Naive B cell (primary cell): ENCODE data around the gene EXOC3. TPM values are rescaled to one million over a fixed set of nuclear protein-coding genes. Genes with fewer than 3 reads are reported as not detected.
"Not testable (repeated sequence)": the region's sequence is repeated elsewhere in the genome, so short reads cannot be mapped to it uniquely, and the experiment has no call there.

Experiments used
- ATAC-seq, 2 donors: fragments of 150-1000 bp; cut with Tn5 transposase; 2 replicates each; pipeline ENCODE4 v1.10.0; 2021; ENCODE audit warnings: low read depth in 2 of 2, mild to moderate bottlenecking in 2 of 2, moderate library complexity in 2 of 2
- DNase-seq: peaks from one replicate; pipeline ENCODE4 v3.0.0; 2022
- H3K27ac Mint-ChIP-seq, 6 donors: one replicate each; pipeline ENCODE4 v1.8.0; 2020 to 2022; ENCODE audit warnings: mild to moderate bottlenecking in 6 of 6, mixed read lengths in 6 of 6, moderate library complexity in 5 of 6, inconsistent platforms in 2 of 6
- H3K27me3 Mint-ChIP-seq, 3 donors: one replicate each; pipeline ENCODE4 v1.8.0; 2021 to 2022; ENCODE audit warnings: mixed read lengths in 3 of 3, mild to moderate bottlenecking in 1 of 3
- H3K36me3 Mint-ChIP-seq, 2 donors: one replicate each; pipeline ENCODE4 v1.8.0; 2020 to 2022; ENCODE audit warnings: mixed read lengths in 2 of 2, inconsistent platforms in 1 of 2, mild to moderate bottlenecking in 1 of 2
- H3K4me1 Mint-ChIP-seq, 3 donors: one replicate each; pipeline ENCODE4 v1.8.0; 2020 to 2022; ENCODE audit warnings: mixed read lengths in 3 of 3, inconsistent platforms in 1 of 3, mild to moderate bottlenecking in 1 of 3, moderate library complexity in 1 of 3
- H3K4me3 Mint-ChIP-seq, 8 donors: one replicate each; pipeline ENCODE4 v1.8.0; 2020 to 2022; ENCODE audit warnings: mild to moderate bottlenecking in 8 of 8, mixed read lengths in 8 of 8, moderate library complexity in 8 of 8, inconsistent platforms in 2 of 8
- H3K9me3 Mint-ChIP-seq, 7 donors: one replicate each; pipeline ENCODE4 v1.8.0; 2020 to 2022; ENCODE audit warnings: mixed read lengths in 7 of 7, mild to moderate bottlenecking in 5 of 7, inconsistent platforms in 2 of 7, moderate library complexity in 1 of 7
- polyA plus RNA-seq, 6 donors: library from polyadenylated mRNA; unstranded; fragments of 300-500 nt; fragmentation: Illumina TruSeq; gene quantifications; one replicate each; pipeline ENCODE4 v1.2.3, GENCODE V29; 2021; ENCODE audit warnings: low read depth in 6 of 6

The EXOC3 gene
- polyA plus RNA-seq, 6 donors from 2014 or later = 18.8 to 36.1 (median 22.9) TPM

DNA sequence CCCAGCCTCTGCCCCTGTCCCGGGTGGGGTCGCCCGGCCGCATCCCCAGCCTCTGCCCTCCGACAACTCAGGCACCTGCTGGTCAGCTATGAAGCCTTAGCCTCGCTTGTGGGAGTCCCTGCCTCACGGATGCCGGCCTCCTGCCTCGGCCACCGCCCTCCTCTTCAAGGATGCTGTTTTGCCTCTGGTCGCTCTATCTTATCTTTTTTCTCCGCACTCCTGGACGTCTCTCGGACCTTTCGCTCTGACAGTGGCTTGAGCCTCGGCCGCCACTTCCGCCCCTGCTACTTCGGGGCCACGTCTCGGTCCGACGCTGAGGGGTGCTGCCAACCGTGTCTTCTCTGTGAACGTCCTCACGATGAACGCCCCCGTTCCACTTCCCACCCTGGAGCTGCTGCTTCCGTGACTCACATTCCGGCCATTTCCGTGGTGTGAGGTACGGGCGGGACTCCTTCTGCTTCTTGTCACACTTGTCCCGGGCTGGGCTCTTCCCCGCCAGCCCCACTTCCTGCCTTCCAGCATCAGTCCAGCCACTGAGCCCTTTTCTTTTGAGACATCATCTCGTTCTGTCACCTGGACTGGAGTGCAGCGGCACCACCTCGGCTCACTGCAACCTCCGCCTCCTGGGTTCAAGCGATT, 55.0 kb downstream of the EXOC3 start:
- Mint-ChIP-seq H3K9me3 (peaks cover 0 to 3% (median 0%) of the 10 kb centered on the region in 7 donors), H3K4me1 (peaks cover 4 to 21% (median 7%) of the 10 kb centered on the region in 3 donors), H3K4me3 (peak overlapping the region in 1 of 8 donors; percentile 60), H3K27me3 (peaks cover 12 to 81% (median 28%) of the 10 kb centered on the region in 3 donors), H3K36me3 (peaks cover 0 to 4% of the 10 kb centered on the region in 2 donors), H3K27ac (peak overlapping the region in 1 of 6 donors; percentile 20)
- no peak for ATAC-seq
- DNase-seq = no peak

DNA sequence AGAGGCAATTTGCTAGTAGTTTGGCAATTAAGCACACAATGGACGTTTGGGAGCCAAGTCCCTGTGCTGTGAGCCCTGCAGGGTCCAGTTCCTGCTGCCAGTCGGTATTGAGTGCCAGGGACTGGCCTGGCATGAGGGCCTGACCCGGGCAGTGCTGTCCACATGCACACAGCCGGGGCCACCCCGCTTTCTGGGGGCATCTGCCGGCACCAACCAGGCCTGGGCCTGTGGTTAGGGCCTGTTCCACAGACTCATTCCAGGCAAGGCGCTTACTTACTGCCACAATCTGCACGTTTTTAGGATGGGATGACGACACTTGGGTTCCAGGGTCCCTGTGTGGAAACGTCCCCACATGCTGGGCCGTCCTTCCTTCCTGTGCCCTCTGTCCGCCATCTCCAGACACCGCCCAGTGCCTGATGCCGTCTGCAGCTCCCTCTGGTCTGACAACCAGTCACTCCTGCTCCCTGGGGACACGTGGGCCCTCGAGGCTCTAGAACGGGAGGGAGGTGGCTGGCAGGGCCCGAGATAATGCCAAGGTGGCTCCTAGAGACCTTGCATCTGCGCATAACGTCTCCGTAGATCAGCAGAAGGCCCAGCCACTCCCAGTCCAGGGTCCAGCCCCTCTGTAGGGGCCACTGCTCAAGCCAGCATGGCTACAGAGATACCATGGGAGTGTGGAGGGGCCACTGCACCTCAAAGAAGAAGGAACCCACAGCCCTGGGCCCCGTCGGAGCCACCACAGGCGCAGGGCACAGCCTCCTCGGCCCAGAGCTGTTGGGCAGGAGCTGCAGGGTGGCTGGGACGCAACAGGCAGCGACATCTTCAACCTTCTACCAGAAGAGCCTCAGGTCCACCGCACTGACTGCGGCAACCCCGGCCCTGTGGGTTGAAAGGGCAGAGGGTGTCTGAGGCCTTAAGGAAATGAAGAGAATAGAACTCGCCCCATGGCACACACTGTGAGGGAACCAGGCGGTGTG, 56.5 kb downstream of the EXOC3 start:
- Mint-ChIP-seq H3K27ac (no peak overlapping the region), H3K9me3 (peaks cover 0 to 4% (median 2%) of the 10 kb centered on the region in 7 donors), H3K4me1 (peaks cover 4 to 21% (median 7%) of the 10 kb centered on the region in 3 donors), H3K4me3 (no peak overlapping the region), H3K36me3 (peaks cover 0 to 7% of the 10 kb centered on the region in 2 donors), H3K27me3 (peaks cover 23 to 82% (median 41%) of the 10 kb centered on the region in 3 donors)
- ATAC-seq (no peak), DNase-seq (no peak)

DNA sequence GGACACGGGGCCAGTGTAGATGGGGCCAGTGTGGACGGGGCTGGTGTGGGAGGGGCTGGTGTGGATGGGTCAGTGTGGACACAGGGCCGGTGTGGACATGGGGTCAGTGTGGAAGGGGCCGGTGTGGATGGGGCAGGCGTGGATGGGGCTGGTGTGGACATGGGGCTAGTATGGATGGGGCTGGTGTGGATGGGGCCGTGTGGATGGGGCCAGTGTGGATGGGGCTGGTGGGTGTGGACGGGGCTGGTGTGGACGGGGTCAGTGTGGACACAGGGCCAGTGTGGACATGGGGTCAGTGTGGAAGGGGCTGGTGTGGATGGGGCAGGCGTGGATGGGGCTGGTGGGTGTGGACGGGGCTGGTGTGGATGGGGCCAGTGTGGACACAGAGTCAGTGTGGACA, 57.5 kb downstream of the EXOC3 start:
- ATAC-seq (no peak), DNase-seq (no peak)
- Mint-ChIP-seq H3K36me3 (peaks cover 0 to 7% of the 10 kb centered on the region in 2 donors), H3K9me3 (peaks cover 0 to 4% (median 2%) of the 10 kb centered on the region in 7 donors), H3K27ac (peak overlapping the region in 1 of 6 donors; percentile 72), H3K27me3 (peaks cover 23 to 82% (median 41%) of the 10 kb centered on the region in 3 donors), H3K4me1 (peaks cover 4 to 21% (median 7%) of the 10 kb centered on the region in 3 donors), H3K4me3 (no peak overlapping the region)

DNA sequence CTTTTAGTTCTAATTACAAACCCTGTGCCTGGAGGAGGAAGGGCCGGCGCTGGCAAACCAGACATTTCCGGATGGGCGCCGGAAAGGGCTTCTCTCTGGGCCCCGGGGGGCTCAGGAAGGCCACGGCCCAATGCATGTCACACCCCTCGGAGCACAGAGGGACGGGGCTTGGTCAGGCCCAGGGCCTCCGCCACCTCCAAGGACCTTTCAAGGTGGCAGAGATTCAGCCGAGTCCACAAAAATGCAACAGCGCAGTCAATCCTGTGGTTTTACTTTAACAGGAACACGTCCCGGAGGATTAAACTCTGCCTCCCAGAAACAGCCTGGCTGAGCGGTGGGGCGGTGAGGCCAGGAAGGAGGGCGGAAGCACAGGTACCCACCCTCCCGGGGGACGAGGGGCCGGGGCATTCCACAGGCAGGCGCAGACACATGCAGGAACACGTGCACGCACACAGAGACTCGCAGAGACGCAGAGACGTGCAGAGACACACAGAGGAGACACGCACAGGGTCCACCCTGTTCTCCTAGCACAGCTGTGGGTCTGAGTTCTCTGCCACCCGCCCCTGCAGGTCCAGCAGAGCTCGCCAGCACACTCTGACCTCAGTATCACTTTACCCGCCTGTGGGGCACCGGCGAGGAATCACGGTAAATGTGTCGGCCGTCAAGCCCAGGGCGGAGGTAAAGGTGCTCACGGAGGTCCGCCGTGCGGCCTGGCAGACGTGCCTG, 58.3 kb downstream of the EXOC3 start:
- no peak overlapping the region for H3K27ac Mint-ChIP-seq
- DNase-seq (no peak), ATAC-seq (no peak)
- H3K36me3 Mint-ChIP-seq = peaks cover 0 to 7% of the 10 kb centered on the region in 2 donors
- peaks cover 4 to 21% (median 7%) of the 10 kb centered on the region in 3 donors for H3K4me1 Mint-ChIP-seq
- H3K4me3 Mint-ChIP-seq = peak overlapping the region in 3 of 8 donors; percentile 16 to 63 (median 27)
- H3K27me3 Mint-ChIP-seq = peaks cover 23 to 79% (median 41%) of the 10 kb centered on the region in 3 donors
- H3K9me3 Mint-ChIP-seq = peaks cover 0 to 4% (median 2%) of the 10 kb centered on the region in 7 donors

DNA sequence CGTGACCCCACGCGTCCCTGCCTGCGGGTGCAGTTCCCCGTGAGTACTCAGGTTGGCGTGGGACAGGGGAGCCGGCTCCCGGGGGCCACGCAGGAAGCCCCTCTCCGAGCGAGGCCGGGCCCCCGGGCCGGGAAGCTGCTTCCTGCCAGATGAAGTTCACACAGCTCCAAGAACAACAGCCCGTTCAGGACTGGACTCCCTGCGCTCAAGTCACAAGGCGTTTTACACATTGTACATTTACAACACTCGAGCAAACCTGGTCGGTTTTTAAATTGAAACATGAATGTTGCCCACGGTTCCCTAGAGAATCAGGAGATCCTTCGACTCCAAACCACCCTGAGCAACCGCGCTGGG, 58.8 kb downstream of the EXOC3 start:
- peak overlapping the region in 1 of 8 donors; percentile 57 for H3K4me3 Mint-ChIP-seq

DNA sequence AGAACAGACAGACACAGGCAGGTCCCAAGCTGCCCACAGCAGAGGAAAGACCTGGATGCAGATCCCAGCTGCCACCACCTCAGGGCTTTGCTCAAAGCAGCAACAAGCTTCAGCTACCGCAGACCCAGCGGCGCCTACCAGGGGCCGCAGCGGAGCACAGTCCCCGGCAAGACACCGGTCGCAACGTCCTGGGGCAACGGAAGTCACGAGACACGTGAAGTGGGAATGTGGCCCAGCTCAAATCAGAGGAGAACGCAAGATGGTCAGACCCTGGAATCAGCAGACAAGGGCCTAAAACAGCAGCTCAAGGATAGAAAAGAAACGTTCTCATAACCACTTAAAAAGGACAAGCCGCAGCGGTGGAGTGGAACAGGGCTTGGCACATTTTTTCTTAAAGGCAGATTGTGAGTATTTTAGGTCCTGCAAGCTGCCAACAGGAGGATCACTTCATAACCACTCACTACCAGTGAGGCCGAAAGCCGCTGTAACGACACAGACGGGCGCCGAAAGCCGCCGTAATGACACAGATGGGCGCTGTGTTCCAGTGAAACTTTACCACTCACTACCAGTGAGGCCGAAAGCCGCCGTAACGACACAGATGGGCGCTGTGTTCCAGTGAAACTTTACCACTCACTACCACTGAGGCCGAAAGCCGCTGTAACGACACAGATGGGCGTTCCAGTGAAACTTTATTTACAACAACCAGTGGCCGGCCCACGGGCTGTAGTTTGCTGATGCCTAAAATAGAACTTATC, 59.5 kb downstream of the EXOC3 start:
- no peak for DNase-seq
- Mint-ChIP-seq H3K36me3 (peaks cover 0 to 7% of the 10 kb centered on the region in 2 donors), H3K4me1 (peaks cover 4 to 21% (median 7%) of the 10 kb centered on the region in 3 donors), H3K27me3 (peaks cover 23 to 71% (median 41%) of the 10 kb centered on the region in 3 donors), H3K9me3 (peaks cover 0 to 4% (median 2%) of the 10 kb centered on the region in 7 donors), H3K4me3 (no peak overlapping the region), H3K27ac (peak overlapping the region in 1 of 6 donors; percentile 27)
- no peak for ATAC-seq

More for the DNA sequence above, 58.8 kb downstream of the EXOC3 start:
- no peak for DNase-seq
- peaks cover 23 to 76% (median 41%) of the 10 kb centered on the region in 3 donors for H3K27me3 Mint-ChIP-seq
- peaks cover 0 to 4% (median 2%) of the 10 kb centered on the region in 7 donors for H3K9me3 Mint-ChIP-seq
- peak overlapping the region in 1 of 6 donors; percentile 15 for H3K27ac Mint-ChIP-seq
- H3K36me3 Mint-ChIP-seq = peaks cover 0 to 7% of the 10 kb centered on the region in 2 donors
- no peak for ATAC-seq
- peaks cover 4 to 21% (median 7%) of the 10 kb centered on the region in 3 donors for H3K4me1 Mint-ChIP-seq

DNA sequence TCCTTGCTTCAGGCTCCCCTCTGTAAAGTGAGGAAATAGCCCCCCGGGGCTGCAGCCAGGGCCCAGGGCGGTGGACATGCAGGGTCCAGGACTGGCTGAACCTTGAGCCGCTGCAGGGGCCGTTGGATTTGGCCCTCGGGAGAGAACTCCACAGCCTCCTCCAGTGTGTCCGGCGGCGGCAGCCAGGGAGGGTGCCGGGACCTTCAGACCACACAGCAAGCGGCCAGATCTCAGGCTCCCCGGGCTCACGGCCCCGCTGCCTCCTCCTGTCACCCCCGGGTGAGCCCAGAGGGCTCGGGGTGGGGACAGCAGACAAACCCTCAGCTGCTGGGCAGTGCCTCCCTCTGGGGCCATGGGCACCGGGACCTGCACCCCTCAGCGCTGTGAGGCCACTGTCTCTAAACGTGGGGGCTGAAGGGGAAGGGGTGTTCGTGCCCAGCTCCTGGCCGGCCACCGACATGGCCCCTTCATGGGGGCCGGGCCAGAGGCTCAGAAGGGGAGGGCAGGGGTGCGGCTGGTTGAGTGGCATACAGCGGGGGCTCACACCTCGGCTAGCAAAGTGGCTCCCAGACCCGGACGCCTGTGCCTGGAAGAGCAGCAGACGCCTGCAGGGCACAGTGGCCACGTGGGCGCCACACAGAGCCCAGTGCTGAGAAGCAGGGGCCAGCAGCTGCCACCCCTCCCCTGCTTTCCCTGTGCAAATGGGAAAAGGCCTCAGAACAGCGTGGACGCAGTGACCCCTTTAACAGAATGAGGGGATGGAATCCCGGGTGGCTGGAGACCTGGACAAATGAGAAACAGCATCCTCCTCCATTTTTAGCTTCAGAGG, 61.6 kb downstream of the EXOC3 start:
- peaks cover 0 to 21% (median 7%) of the 10 kb centered on the region in 3 donors for H3K4me1 Mint-ChIP-seq
- peaks cover 0 to 7% of the 10 kb centered on the region in 2 donors for H3K36me3 Mint-ChIP-seq
- H3K27me3 Mint-ChIP-seq = peaks cover 23 to 70% (median 38%) of the 10 kb centered on the region in 3 donors
- no peak overlapping the region for H3K27ac Mint-ChIP-seq
- DNase-seq (no peak), ATAC-seq (no peak)
- H3K9me3 Mint-ChIP-seq = peaks cover 0 to 4% (median 2%) of the 10 kb centered on the region in 7 donors
- H3K4me3 Mint-ChIP-seq = no peak overlapping the region

DNA sequence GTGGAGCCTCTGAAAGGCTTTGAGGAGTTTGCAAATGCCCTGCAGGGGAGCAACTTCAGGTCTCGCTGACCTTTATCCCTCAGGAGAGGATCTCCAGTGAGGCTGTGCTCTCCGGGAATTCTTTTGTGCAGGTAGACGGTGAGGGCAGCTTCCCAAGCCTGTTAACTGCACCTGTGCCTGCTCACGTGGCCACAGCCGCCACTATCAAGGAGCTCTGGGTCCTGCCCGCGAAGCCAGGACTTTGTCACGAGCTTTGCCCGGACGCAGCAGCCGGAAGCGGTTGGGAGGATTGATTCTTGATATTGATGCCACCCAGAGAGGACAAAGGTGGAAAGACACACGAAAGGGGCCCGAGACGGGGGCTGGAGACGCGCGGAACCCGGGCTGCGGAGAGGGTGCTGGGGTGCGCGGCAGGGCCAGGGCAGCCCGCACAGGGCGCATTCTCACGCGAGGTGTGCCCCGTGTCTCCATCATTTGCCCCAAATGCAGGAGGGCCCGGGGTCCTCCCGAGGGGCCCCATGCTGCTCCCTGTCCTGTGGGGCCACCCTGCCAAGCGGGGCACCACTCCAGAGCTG, 63.1 kb downstream of the EXOC3 start:
- no peak for DNase-seq
- Mint-ChIP-seq H3K36me3 (peaks cover 0 to 7% of the 10 kb centered on the region in 2 donors), H3K27ac (no peak overlapping the region), H3K4me1 (peaks cover 0 to 9% (median 7%) of the 10 kb centered on the region in 3 donors), H3K27me3 (peaks cover 28 to 70% (median 40%) of the 10 kb centered on the region in 3 donors), H3K9me3 (peaks cover 0 to 4% (median 2%) of the 10 kb centered on the region in 7 donors), H3K4me3 (no peak overlapping the region)
- ATAC-seq = no peak

DNA sequence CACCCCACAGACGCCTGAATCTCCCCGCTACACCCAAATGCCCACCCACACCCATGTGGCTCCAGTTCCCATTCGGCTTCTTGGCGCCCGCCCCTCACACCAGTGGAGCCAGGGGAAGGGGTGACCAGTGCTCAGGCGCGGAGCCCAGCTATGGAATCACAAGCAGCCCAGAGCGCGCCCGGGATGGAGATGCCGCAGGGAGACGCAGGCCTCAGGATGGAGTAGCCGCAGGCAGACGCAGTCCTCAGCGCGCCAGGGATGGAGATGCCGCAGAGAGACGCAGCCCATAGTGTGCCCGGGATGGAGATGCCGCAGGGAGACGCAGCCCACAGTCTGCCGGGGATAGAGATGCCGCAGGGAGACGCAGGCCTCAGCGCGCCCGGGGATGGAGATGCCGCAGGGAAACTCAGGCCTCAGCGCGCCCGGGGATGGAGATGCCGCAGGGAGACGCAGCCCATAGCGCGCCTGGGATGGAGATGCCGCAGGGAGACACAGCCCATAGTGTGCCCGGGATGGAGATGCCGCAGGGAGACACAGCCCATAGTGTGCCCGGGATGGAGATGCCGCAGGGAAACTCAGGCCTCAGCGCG, 65.1 kb downstream of the EXOC3 start:
- ATAC-seq, H3K36me3 Mint-ChIP-seq, H3K4me1 Mint-ChIP-seq, H3K9me3 Mint-ChIP-seq, H3K4me3 Mint-ChIP-seq, DNase-seq, H3K27ac Mint-ChIP-seq: not testable (repeated sequence)
- peaks cover 18 to 68% (median 36%) of the 10 kb centered on the region in 3 donors for H3K27me3 Mint-ChIP-seq

DNA sequence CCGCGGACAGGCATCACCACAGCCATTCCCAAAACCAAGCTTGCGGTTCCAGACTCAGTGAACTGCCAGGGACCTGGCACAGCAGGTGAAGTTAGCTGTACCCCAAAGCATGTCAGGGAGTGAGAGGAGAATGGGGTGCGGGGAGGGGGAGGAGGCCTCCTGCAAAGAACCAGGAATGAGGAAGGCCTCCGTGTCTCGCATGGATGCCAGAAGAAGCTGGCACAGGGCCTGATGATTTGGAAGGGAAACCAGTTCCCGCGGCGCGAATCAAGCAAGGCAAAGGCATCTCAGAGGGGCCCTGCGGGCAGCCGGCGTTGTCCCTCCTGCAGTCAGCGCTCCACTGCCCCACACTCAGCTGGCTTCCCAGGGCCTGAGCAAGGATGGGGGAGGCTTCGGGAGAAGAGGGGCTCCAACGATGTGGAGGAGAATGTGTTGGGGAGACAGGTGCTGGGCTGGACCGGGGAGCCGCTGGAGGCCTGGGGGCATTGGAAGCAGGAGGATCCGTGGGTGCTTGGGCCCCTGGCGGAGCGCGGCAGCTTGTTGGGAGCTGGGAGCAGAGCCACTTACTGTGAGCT, 66.7 kb downstream of the EXOC3 start:
- H3K4me1 Mint-ChIP-seq = peaks cover 0 to 10% (median 4%) of the 10 kb centered on the region in 3 donors
- no peak overlapping the region for H3K4me3 Mint-ChIP-seq
- H3K36me3 Mint-ChIP-seq = no peaks in the 10 kb centered on the region
- peak overlapping the region in 1 of 6 donors; percentile 84 for H3K27ac Mint-ChIP-seq
- peaks cover 0 to 1% (median 0%) of the 10 kb centered on the region in 7 donors for H3K9me3 Mint-ChIP-seq
- ATAC-seq (no peak), DNase-seq (no peak)
- H3K27me3 Mint-ChIP-seq = peaks cover 13 to 66% (median 25%) of the 10 kb centered on the region in 3 donors

DNA sequence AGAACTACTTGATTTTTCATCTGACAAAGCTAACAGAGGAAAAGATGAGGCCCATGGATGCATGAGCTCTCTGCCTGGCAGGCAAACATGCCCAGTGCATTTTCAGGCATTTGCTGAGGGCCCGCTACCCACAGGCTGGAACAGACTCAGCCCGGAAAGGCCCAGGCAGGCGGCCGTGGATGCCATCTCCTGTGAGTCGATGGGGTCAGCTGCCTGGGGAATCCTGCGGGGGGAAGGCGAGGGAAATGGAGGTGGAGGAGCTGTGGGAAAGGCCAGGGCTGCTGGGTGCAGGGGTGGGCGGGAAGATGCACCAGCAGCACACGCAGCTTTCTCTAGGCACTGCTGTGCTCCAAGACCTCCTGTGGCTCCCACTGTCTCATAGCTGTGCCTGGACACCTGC, 67.5 kb downstream of the EXOC3 start:
- peaks cover 0 to 10% (median 4%) of the 10 kb centered on the region in 3 donors for H3K4me1 Mint-ChIP-seq
- no peaks in the 10 kb centered on the region for H3K36me3 Mint-ChIP-seq
- H3K4me3 Mint-ChIP-seq = no peak overlapping the region
- no peak for ATAC-seq
- no peak for DNase-seq
- peaks cover 0 to 1% (median 0%) of the 10 kb centered on the region in 7 donors for H3K9me3 Mint-ChIP-seq
- no peak overlapping the region for H3K27ac Mint-ChIP-seq
- H3K27me3 Mint-ChIP-seq = peaks cover 17 to 70% (median 31%) of the 10 kb centered on the region in 3 donors
